Chondrocyte (in vitro differentiated cells): ENCODE data around the gene OPN1SW. TPM values are rescaled to one million over a fixed set of nuclear protein-coding genes. Genes with fewer than 3 reads are reported as not detected.

Experiments
- DNase-seq: peaks from one replicate; pipeline ENCODE4 v3.0.0; 2021; ENCODE audit warnings: mixed read lengths, low spot score
- H3K27ac Mint-ChIP-seq: one replicate; pipeline ENCODE4 v1.8.0; 2021; ENCODE audit warnings: mild to moderate bottlenecking, moderate library complexity, mixed read lengths; ENCODE audit not compliant: unreplicated experiment
- H3K27me3 Mint-ChIP-seq: 2 replicates; pipeline ENCODE4 v1.8.0; 2021; ENCODE audit warnings: low read depth, mixed read lengths
- H3K36me3 Mint-ChIP-seq: 2 replicates; pipeline ENCODE4 v1.8.0; 2021; ENCODE audit warnings: low read depth, mixed read lengths
- H3K4me1 Mint-ChIP-seq: 2 replicates; pipeline ENCODE4 v1.8.0; 2021; ENCODE audit warnings: low read depth, mild to moderate bottlenecking, mixed read lengths
- H3K4me3 Mint-ChIP-seq: one replicate; pipeline ENCODE4 v1.8.0; 2021; ENCODE audit warnings: mild to moderate bottlenecking, moderate library complexity, mixed read lengths; ENCODE audit not compliant: unreplicated experiment
- H3K9me3 Mint-ChIP-seq: 2 replicates; pipeline ENCODE4 v1.8.0; 2021; ENCODE audit warnings: low read depth, mixed read lengths
- CTCF ChIP-seq: fragments of 200-600 bp; sonication (generic); IDR thresholded peaks from 2 replicates; pipeline ENCODE4 v1.5.0; 2021; ENCODE audit warnings: antibody characterized with exemption, mild to moderate bottlenecking, moderate library complexity
- total RNA-seq: library from RNA; stranded (reverse); gene quantifications from 3 replicates; pipeline ENCODE4 v1.2.1, GENCODE V29; 2021

Gene OPN1SW
- total RNA-seq, 1 donor from 2014 or later: not detected

GRCh38 chr7:128773604-128774003, 2.0 kb downstream of the OPN1SW start:
- H3K4me3 Mint-ChIP-seq: no peak overlapping the region
- H3K36me3 Mint-ChIP-seq: peaks cover 56% of the 10 kb centered on the region
- no peak overlapping the region for H3K27ac Mint-ChIP-seq

GRCh38 chr7:128770233-128770632, 5.4 kb downstream of the OPN1SW start:
- H3K27me3 Mint-ChIP-seq: no peaks in the 10 kb centered on the region
- peaks cover 14% of the 10 kb centered on the region for H3K4me1 Mint-ChIP-seq
- H3K27ac Mint-ChIP-seq: no peak overlapping the region
- H3K9me3 Mint-ChIP-seq: no peaks in the 10 kb centered on the region
- H3K36me3 Mint-ChIP-seq: peaks cover 68% of the 10 kb centered on the region
- no peak overlapping the region for H3K4me3 Mint-ChIP-seq
- no peak for TF ChIP-seq CTCF
- DNase-seq: no peak

More at GRCh38 chr7:128773604-128774003, 2.0 kb downstream of the OPN1SW start:
- DNase-seq: no peak
- no peak for TF ChIP-seq CTCF
- Mint-ChIP-seq H3K9me3 (peaks cover 20% of the 10 kb centered on the region), H3K27me3 (no peaks in the 10 kb centered on the region), H3K4me1 (peaks cover 22% of the 10 kb centered on the region)

- no peaks in the 10 kb centered on the region for H3K27me3 Mint-ChIP-seq
- H3K4me1 Mint-ChIP-seq: peaks cover 11% of the 10 kb centered on the region
- no peak for DNase-seq
- no peak overlapping the region for H3K4me3 Mint-ChIP-seq
- H3K27ac Mint-ChIP-seq: peak overlapping the region; percentile 61
- TF ChIP-seq CTCF: no peak
- H3K9me3 Mint-ChIP-seq: no peaks in the 10 kb centered on the region
- H3K36me3 Mint-ChIP-seq: peaks cover 54% of the 10 kb centered on the region
Observed at GRCh38 chr7:128767475-128768110, 8.0 kb downstream of the OPN1SW start.

- H3K27ac Mint-ChIP-seq: no peak overlapping the region
- no peak for TF ChIP-seq CTCF
- H3K9me3 Mint-ChIP-seq: no peaks in the 10 kb centered on the region
- H3K36me3 Mint-ChIP-seq: peaks cover 32% of the 10 kb centered on the region
- no peaks in the 10 kb centered on the region for H3K27me3 Mint-ChIP-seq
- no peak for DNase-seq
- H3K4me3 Mint-ChIP-seq: no peak overlapping the region
- peaks cover 18% of the 10 kb centered on the region for H3K4me1 Mint-ChIP-seq
Observed at GRCh38 chr7:128763541-128763940, 12.1 kb downstream of the OPN1SW start.

GRCh38 chr7:128759242-128759641, 16.4 kb downstream of the OPN1SW start:
- no peak overlapping the region for H3K4me3 Mint-ChIP-seq
- H3K36me3 Mint-ChIP-seq: peaks cover 22% of the 10 kb centered on the region
- H3K9me3 Mint-ChIP-seq: no peaks in the 10 kb centered on the region
- H3K27ac Mint-ChIP-seq: no peak overlapping the region
- no peak for DNase-seq
- no peak for TF ChIP-seq CTCF
- H3K27me3 Mint-ChIP-seq: no peaks in the 10 kb centered on the region
- H3K4me1 Mint-ChIP-seq: peaks cover 48% of the 10 kb centered on the region
